MM.1S (cell line): ENCODE measurements around the gene USB1.

Source experiments
- DNase-seq: peaks from one replicate; pipeline ENCODE4 v3.0.0-alpha.2; 2015
- H2AFZ ChIP-seq: fragments of 300-600 bp; sonication (generic); 2 replicates; pipeline ENCODE4 v1.6.0; 2016; ENCODE audit warnings: antibody characterized with exemption, low read length
- H3F3A ChIP-seq: fragments of 300-600 bp; sonication (generic); 2 replicates; pipeline ENCODE4 v1.6.1; 2016; ENCODE audit warnings: mild to moderate bottlenecking, antibody characterized with exemption, low read length, moderate library complexity, mixed read lengths; ENCODE audit not compliant: insufficient read depth
- H3K27ac ChIP-seq: fragments of 300-600 bp; sonication (generic); 2 replicates; pipeline ENCODE4 v1.5.1; 2016; ENCODE audit warnings: mild to moderate bottlenecking, low read length
- H3K27me3 ChIP-seq: fragments of 300-600 bp; sonication (generic); replicated peaks from 2 replicates; pipeline ENCODE4 v1.6.0; 2016; ENCODE audit warnings: low read length; ENCODE audit not compliant: insufficient read depth
- H3K36me3 ChIP-seq: fragments of 300-600 bp; sonication (generic); replicated peaks from 2 replicates; pipeline ENCODE4 v1.6.1; 2016; ENCODE audit warnings: mild to moderate bottlenecking, low read length, mixed read lengths; ENCODE audit not compliant: insufficient read depth
- H3K4me1 ChIP-seq: fragments of 300-600 bp; sonication (generic); 2 replicates; pipeline ENCODE4 v1.6.1; 2016; ENCODE audit warnings: low read length, mixed read lengths
- H3K4me2 ChIP-seq: fragments of 300-600 bp; sonication (generic); 2 replicates; pipeline ENCODE4 v1.6.0; 2016; ENCODE audit warnings: low read depth, low read length
- H3K4me3 ChIP-seq: fragments of 300-600 bp; sonication (generic); 2 replicates; pipeline ENCODE4 v1.5.1; 2016; ENCODE audit warnings: low read length, mixed read lengths
- H3K79me2 ChIP-seq: fragments of 300-600 bp; sonication (generic); 2 replicates; pipeline ENCODE4 v1.6.1; 2016; ENCODE audit warnings: mixed run types, low read length, mixed read lengths
- H3K9ac ChIP-seq: fragments of 300-600 bp; sonication (generic); 2 replicates; pipeline ENCODE4 v1.6.1; 2016; ENCODE audit warnings: low read length, mixed read lengths
- H3K9me2 ChIP-seq: fragments of 300-600 bp; sonication (generic); replicated peaks from 2 replicates; pipeline ENCODE4 v1.6.1; 2016; ENCODE audit warnings: mild to moderate bottlenecking, low read length, mixed read lengths; ENCODE audit not compliant: insufficient read depth
- H3K9me3 ChIP-seq: fragments of 300-600 bp; sonication (generic); replicated peaks from 2 replicates; pipeline ENCODE4 v1.6.1; 2016; ENCODE audit warnings: mild to moderate bottlenecking, low read length, mixed read lengths; ENCODE audit not compliant: insufficient read depth
- H4K20me1 ChIP-seq: fragments of 300-600 bp; sonication (generic); 2 replicates; pipeline ENCODE4 v1.6.1; 2016; ENCODE audit warnings: mild to moderate bottlenecking, low read length, moderate library complexity, mixed read lengths; ENCODE audit not compliant: insufficient read depth
- CTCF ChIP-seq: fragments of 300-600 bp; sonication (generic); IDR thresholded peaks from 2 replicates; pipeline ENCODE4 v1.5.1; 2016; ENCODE audit warnings: antibody characterized with exemption, low read length, mixed read lengths
- EZH2 ChIP-seq: fragments of 300-600 bp; sonication (generic); optimal IDR thresholded peaks from 2 replicates; pipeline ENCODE3; 2017; ENCODE audit warnings: low read depth, mild to moderate bottlenecking, antibody characterized with exemption, low read length, mixed read lengths
- EZH2phosphoT487 ChIP-seq: fragments of 300-600 bp; sonication (generic); IDR thresholded peaks from 2 replicates; pipeline ENCODE4 v1.6.1; 2018; ENCODE audit warnings: antibody characterized with exemption, low read length

USB1 gene

DNA sequence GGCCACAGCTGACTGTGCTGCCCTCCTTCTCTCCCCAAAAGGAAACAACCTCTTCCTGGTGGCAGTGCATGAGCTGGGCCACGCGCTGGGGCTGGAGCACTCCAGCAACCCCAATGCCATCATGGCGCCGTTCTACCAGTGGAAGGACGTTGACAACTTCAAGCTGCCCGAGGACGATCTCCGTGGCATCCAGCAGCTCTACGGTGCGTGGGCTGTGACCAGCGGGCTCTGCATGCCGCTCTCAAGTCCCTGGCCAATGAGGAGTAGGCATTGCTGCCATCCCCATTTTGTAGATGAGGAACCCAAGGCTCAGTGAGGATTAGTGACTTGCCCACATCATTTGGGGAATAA is 39.3 kb downstream of the USB1 start:
- no peaks in the 10 kb centered on the region for H3K36me3 ChIP-seq

DNA sequence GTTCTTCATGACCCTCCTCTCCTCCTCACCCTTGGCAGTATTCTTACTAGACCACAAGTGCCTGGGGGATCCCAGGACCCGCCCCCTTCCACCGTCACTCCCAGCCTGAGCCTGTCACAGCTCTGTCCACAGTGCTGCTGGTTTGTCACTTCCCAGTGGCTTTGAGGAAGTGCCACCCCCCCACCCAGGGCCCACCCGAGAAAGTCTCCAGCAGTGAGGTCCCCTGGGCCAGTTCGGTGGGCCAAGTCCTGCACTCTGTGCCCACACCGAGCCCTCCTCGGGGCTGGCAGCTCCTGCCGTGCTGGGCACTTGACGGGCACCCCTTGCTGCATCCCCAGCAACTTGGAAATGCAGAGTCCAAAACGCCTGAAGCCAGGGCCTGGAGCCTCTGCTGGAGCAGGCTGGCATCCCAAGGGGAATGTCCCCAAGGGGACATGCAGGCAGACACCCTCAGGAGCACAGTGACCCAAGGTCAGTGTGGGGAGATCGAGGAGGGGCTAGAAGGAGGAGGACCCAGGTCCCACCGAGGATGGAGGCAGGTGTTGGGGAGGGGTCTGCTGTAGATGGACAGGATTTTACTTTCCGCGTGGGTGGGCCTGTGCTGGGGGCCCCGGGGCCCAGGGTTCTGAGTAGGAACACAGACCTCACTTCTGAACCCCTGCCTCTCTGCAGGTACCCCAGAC is 39.9 kb downstream of the USB1 start:
- no peak for DNase-seq
- Histone ChIP-seq H2AFZ (no peak overlapping the region), H3K4me3 (no peak overlapping the region), H3K27me3 (no peaks in the 10 kb centered on the region), H3K27ac (no peak overlapping the region), H3K4me1 (no peaks in the 10 kb centered on the region), H4K20me1 (no peaks in the 10 kb centered on the region), H3K4me2 (no peak overlapping the region), H3K9ac (no peak overlapping the region), H3K9me2 (no peaks in the 10 kb centered on the region), H3F3A (no peaks in the 10 kb centered on the region), H3K79me2 (no peaks in the 10 kb centered on the region), H3K9me3 (no peaks in the 10 kb centered on the region), H3K36me3 (no peaks in the 10 kb centered on the region)
- TF ChIP-seq EZH2 (no peak), CTCF (no peak), EZH2phosphoT487 (no peak)

More for the DNA sequence above, 39.3 kb downstream of the USB1 start:
- TF ChIP-seq EZH2phosphoT487 (no peak), EZH2 (no peak), CTCF (no peak)
- H3K4me1 ChIP-seq, result no peaks in the 10 kb centered on the region
- H3K9ac ChIP-seq, result no peak overlapping the region
- H3K27me3 ChIP-seq, result no peaks in the 10 kb centered on the region
- no peaks in the 10 kb centered on the region for H3K9me2 ChIP-seq
- no peak overlapping the region for H3K27ac ChIP-seq
- H3F3A ChIP-seq, result no peaks in the 10 kb centered on the region
- H3K4me2 ChIP-seq, result no peak overlapping the region
- no peak overlapping the region for H3K4me3 ChIP-seq
- no peaks in the 10 kb centered on the region for H3K9me3 ChIP-seq
- H3K79me2 ChIP-seq, result no peaks in the 10 kb centered on the region
- no peak overlapping the region for H2AFZ ChIP-seq
- no peak for DNase-seq
- no peaks in the 10 kb centered on the region for H4K20me1 ChIP-seq

- Histone ChIP-seq H4K20me1 (no peaks in the 10 kb centered on the region), H2AFZ (no peak overlapping the region), H3K27ac (no peak overlapping the region), H3K9me2 (no peaks in the 10 kb centered on the region), H3K4me3 (no peak overlapping the region), H3K27me3 (no peaks in the 10 kb centered on the region), H3K4me1 (no peaks in the 10 kb centered on the region), H3F3A (no peaks in the 10 kb centered on the region), H3K36me3 (no peaks in the 10 kb centered on the region), H3K9me3 (no peaks in the 10 kb centered on the region), H3K9ac (no peak overlapping the region), H3K4me2 (no peak overlapping the region), H3K79me2 (no peaks in the 10 kb centered on the region)
- TF ChIP-seq CTCF (no peak), EZH2 (no peak), EZH2phosphoT487 (no peak)
- no peak for DNase-seq
Observed at GRCh38 chr16:58041628-58041955, 40.4 kb downstream of the USB1 start.
